SJCRH30 (cell line): Measurements from ENCODE around the gene RABGAP1L. TPM values are rescaled to one million over a fixed set of nuclear protein-coding genes. Genes with fewer than 3 reads are reported as not detected.
"Not testable (repeated sequence)": the region's sequence is repeated elsewhere in the genome, so short reads cannot be mapped to it uniquely, and the experiment has no call there.

Experiments
- DNase-seq, 2 experiments: peaks; one replicate each; pipeline ENCODE4 v3.0.0-alpha.2; 2015 to 2020
- H3K27ac ChIP-seq: fragments of 250-450 bp; sonication (Bioruptor Pico); 2 replicates; pipeline ENCODE4 v1.5.1; 2020; ENCODE audit warnings: mild to moderate bottlenecking, moderate library complexity
- H3K27me3 ChIP-seq: fragments of 250-450 bp; sonication (Bioruptor Pico); 2 replicates; pipeline ENCODE4 v1.5.1; 2020; ENCODE audit warnings: mild to moderate bottlenecking, moderate library complexity
- H3K36me3 ChIP-seq: fragments of 250-450 bp; sonication (Bioruptor Pico); 2 replicates; pipeline ENCODE4 v1.5.1; 2020; ENCODE audit warnings: mild to moderate bottlenecking, moderate library complexity
- H3K4me1 ChIP-seq: fragments of 250-450 bp; sonication (Bioruptor Pico); 2 replicates; pipeline ENCODE4 v1.5.1; 2020; ENCODE audit warnings: mild to moderate bottlenecking, moderate library complexity
- H3K4me3 ChIP-seq: fragments of 250-450 bp; sonication (Bioruptor Pico); 2 replicates; pipeline ENCODE4 v1.5.1; 2020; ENCODE audit warnings: mild to moderate bottlenecking, moderate library complexity
- H3K9me3 ChIP-seq: fragments of 250-450 bp; sonication (Bioruptor Pico); replicated peaks from 2 replicates; pipeline ENCODE4 v1.5.1; 2020; ENCODE audit warnings: mild to moderate bottlenecking, moderate library complexity
- total RNA-seq: library from RNA; depleted of rRNA; stranded (reverse); fragments of >200 nt; shearing (Covaris generic); gene quantifications from 2 replicates; pipeline ENCODE4 v1.2.3, GENCODE V29; 2014

Gene RABGAP1L
- total RNA-seq, 1 experiment from 2014 or later, result 22.6 TPM

DNA sequence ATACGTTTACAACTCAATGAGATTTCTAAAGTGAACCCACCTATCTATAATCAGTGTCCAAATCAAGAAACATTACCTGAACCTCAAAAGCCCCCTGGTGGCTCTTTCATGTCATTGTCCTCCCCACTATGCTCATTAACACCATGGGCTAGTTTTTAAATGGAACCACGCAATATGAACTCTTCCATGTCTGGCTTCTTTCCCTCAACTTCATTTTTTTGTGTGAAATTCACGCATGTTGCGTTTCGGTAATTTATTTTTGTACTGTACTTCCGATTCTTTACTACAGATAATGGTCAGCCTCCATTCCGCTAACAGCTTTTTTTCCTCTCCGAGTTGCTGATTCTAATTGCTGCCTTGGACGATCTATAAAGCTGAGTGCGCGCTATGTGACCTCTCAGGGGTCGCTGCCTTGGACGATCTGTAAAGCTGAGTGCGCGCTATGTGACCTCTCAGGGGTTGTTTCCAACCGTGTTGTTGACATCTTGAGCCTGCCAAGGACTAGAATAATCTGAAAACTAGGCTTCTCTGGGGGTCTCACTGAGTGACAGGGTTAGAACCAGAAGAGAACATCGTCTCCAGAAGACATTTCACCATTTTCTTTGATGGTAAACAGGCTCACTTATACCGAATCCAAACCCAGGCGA lies 839.4 kb downstream of the RABGAP1L start:
- H3K27me3 ChIP-seq, result no peaks in the 10 kb centered on the region
- DNase-seq, result peak; percentile 44 to 82

DNA sequence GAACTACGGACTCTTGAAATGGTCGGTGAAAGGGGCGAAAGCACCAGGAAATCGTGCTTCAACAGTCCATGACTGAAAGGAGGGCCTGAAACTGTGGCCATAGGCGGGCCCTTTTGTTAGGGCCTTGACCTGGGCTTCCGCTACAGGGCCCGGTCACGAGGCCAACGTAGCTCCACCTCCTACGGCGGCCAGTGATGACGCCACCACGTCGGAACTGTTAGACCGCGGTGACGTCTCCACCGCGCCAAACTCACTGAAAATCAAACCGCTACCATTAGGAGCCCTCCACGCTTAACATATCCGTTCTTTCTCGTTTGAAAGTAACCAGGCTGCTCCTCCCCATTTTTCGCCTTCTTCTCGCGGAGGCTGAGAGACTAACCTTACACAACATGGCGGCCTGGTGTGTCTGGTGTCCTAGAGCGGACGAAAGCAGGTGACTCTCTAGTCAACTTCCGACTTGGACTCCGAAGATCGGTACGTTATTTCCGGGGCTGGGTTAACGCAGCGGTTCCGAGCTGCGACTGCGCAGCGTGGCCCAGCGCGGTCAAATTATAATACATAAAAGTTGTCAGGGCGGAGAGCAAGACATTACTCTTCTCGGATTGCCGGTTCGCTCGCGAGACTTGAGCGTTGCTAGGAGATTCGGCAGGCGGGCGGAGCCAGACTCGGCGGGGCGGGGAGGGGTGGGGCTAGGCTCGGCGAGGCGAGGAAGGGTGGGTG lies 840.1 kb downstream of the RABGAP1L start:
- Histone ChIP-seq H3K4me3 (peak overlapping the region; percentile 79), H3K36me3 (no peaks in the 10 kb centered on the region), H3K27ac (peak overlapping the region; percentile 99), H3K27me3 (no peaks in the 10 kb centered on the region), H3K4me1 (peaks cover 4% of the 10 kb centered on the region; the same call in 1 of the 2 replicates), H3K9me3 (no peaks in the 10 kb centered on the region)
- DNase-seq, result peak; percentile 96 to 98

More for the DNA sequence above, 839.4 kb downstream of the RABGAP1L start:
- Histone ChIP-seq H3K4me1 (peaks cover 4% of the 10 kb centered on the region; the same call in 1 of the 2 replicates), H3K9me3 (no peaks in the 10 kb centered on the region), H3K36me3 (no peaks in the 10 kb centered on the region), H3K27ac (peak overlapping the region; percentile 99), H3K4me3 (peak overlapping the region; percentile 79)

DNA sequence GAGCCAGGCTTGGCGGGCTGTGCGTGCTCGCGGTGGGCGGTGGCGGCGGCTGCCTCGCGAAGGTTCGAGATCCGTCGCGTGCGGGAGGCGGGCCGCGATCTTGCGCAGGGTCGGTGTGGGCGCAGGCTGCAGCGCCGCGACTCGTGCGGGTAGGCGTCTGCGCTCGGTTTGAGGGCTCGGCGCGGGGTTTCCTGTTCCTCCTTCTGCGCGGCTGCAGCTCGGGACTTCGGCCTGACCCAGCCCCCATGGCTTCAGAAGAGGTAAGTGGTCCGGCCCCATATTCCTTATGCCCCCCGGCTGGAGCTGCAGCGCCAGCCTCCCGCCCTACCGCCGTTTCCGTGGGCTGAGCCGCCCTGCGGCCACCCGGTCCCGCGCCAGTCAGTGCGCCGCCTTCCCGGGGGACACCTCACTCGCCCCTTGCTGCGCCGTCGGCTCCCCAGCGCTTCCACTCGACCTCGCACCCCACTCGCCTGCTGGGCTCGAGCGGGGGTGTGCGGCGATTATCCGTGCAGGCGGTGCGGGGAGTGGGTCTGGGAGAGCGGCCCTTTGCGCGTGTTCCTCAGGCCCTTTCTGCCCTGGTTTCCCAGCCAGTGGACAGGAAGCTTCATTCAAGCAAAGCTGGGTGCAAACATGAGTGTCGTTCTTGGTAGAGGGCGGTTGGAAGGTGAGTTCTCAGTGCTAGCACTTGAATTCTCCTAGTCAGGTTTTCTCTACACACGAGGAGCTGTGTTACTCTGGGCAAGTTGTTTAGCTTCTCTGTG lies 840.8 kb downstream of the RABGAP1L start, which contains the start of gene CACYBP:
Gene CACYBP (plus strand): TSS at position 12 of the 761 bp plus-strand sequence. CDS start 234 bp downstream, at position 246.
- H3K36me3 ChIP-seq, result peaks cover 4% of the 10 kb centered on the region
- H3K27ac ChIP-seq, result peak within 1 kb of the TSS; percentile 99
- no peaks in the 10 kb centered on the region for H3K9me3 ChIP-seq
- H3K27me3 ChIP-seq, result no peaks in the 10 kb centered on the region
- H3K4me1 ChIP-seq, result peaks cover 4% of the 10 kb centered on the region; the same call in 1 of the 2 replicates
- peak within 1 kb of the TSS; percentile 79 for H3K4me3 ChIP-seq
- peak in 1 of 2 experiments; percentile 46 for DNase-seq

DNA sequence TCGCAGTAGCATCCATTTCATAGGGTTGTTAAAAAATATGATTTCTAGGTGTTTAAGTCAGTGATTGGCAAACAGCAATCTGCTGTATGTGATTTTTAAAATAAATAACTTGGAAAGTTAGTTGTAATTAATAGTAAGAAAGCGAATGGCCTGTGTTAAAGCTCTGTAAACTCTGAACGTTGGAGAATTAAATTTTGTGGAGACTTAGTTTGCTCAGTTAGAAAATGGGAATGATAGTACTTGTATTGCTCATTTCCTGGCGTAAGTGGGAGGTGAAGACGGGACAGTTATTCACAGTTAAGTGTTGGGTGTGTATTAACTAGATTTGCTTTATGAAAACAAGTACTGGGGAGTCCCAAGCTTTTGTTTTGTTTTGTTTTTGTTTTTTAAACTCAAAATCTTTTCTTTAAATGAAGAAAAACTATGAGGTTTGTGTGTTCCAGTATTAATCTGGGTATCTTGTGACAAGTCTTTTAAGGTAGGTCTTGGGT lies 841.4 kb downstream of the RABGAP1L start:
- DNase-seq, result no peak
- H3K27ac ChIP-seq, result peak overlapping the region; percentile 99
- peaks cover 11% of the 10 kb centered on the region for H3K36me3 ChIP-seq
- no peaks in the 10 kb centered on the region for H3K9me3 ChIP-seq
- H3K4me3 ChIP-seq, result peak overlapping the region; percentile 79
- H3K27me3 ChIP-seq, result no peaks in the 10 kb centered on the region
- peaks cover 4% of the 10 kb centered on the region; the same call in 1 of the 2 replicates for H3K4me1 ChIP-seq

DNA sequence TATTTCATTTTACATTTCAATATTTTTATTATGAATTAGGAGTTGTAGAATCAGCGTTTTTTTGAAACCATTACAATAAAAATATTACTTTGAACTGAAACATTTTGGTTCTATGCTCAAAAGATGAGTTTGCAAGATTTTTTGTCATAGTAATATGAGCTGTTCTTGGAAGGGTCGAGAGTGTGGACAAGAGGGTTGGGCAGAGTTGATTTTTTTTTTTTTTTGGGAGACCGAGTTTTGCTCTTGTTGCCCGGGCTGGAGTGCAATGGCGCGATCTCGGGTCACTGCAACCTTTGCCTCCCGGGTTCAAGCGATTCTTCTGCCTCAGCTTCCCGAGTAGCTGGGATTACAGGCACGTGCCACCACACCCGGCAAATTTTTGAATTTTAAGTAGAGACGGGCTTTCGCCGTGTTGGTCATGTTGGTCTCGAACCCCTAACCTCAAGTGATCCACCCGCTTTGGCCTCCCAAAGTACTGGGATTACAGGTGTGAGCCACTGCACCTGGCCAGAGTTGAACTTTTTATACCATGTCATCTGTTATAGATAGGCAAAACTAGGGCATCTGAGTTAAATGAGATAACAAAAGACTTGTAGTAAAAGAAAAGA lies 843.7 kb downstream of the RABGAP1L start:
- Histone ChIP-seq H3K27ac (no peak overlapping the region), H3K4me1 (peaks cover 4% of the 10 kb centered on the region; the same call in 1 of the 2 replicates), H3K27me3 (no peaks in the 10 kb centered on the region), H3K36me3 (peaks cover 33% of the 10 kb centered on the region), H3K9me3 (no peaks in the 10 kb centered on the region), H3K4me3 (no peak overlapping the region)
- DNase-seq, result no peak

DNA sequence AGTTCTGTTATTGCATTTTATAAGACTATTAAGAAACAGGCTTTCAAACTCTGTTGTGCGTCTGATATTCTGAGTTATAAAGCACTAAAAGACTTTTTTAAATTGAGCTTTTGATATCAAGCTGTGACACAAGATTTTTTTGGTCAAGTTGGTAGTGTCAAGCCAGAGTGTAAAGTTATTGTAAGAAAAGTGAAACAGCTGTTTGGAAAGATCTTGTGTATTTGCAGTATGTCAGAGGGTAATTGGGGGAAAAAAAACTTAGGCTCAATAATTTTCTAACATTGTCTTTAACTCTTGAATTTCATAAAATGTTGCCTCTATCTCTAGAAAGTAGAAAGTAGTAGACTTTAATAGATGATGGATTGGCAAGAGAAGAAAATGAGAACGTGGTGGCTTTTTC lies 844.2 kb downstream of the RABGAP1L start:
- peaks cover 39% of the 10 kb centered on the region for H3K36me3 ChIP-seq
- no peak overlapping the region for H3K27ac ChIP-seq
- no peaks in the 10 kb centered on the region for H3K27me3 ChIP-seq
- no peak for DNase-seq
- H3K9me3 ChIP-seq, result no peaks in the 10 kb centered on the region
- no peak overlapping the region for H3K4me3 ChIP-seq
- H3K4me1 ChIP-seq, result peaks cover 4% of the 10 kb centered on the region; the same call in 1 of the 2 replicates

DNA sequence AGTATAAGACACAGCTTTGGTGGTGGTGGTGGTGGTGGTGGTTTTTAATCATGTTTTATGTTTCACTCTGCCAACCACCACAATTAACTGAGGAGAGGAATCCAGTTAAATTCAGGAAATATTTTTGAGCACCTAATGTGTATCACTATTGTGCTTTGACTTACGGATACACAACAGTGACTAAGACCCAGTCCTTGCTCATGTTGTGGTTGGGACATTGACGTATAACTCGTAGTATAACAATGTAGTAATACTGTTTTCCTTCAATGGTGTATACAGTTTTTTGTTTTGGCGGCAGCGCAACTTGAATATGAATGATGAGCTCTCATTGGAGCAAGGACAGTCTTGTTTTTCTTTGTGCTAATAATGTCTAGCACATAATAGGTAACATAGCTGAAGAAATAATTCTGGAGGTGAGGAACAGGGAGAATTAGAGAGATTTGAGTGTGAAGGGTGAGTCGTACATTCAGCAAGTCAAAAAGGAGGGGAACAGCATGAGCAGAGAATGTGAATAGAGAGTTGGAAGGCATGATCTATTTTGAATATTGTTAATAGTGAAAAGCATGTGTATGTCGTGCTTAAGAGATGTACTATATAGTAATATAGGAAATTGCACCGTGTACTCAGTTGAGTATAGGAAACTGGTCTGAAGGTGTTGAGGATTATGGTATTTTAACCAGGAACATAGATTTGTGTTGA lies 845.9 kb downstream of the RABGAP1L start:
- no peak overlapping the region for H3K27ac ChIP-seq
- H3K27me3 ChIP-seq, result no peaks in the 10 kb centered on the region
- H3K36me3 ChIP-seq, result peaks cover 50% of the 10 kb centered on the region
- DNase-seq, result no peak
- H3K9me3 ChIP-seq, result no peaks in the 10 kb centered on the region
- H3K4me3 ChIP-seq, result no peak overlapping the region
- peaks cover 4% of the 10 kb centered on the region; the same call in 1 of the 2 replicates for H3K4me1 ChIP-seq

DNA sequence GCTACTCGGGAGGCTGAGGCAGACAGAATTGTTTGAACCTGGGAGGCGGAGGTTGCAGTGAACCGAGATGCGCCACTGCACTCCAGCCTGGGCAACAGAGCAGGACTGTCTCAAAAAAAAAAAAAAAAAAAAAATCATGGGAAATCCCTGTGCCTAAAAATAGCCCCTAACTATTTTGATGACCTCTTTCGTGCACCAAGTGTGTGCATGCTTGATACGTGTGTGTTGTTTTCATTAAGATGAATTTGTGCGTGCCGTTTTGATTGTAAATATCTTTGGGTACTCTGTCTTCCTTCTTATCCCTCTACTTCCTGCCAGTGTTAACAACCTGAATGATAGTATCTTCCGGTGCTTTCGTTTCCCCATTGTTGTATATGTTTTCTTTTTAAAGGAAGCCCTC lies 850.2 kb downstream of the RABGAP1L start:
- Histone ChIP-seq H3K36me3 (peaks cover 87% of the 10 kb centered on the region), H3K27me3 (no peaks in the 10 kb centered on the region)

DNA sequence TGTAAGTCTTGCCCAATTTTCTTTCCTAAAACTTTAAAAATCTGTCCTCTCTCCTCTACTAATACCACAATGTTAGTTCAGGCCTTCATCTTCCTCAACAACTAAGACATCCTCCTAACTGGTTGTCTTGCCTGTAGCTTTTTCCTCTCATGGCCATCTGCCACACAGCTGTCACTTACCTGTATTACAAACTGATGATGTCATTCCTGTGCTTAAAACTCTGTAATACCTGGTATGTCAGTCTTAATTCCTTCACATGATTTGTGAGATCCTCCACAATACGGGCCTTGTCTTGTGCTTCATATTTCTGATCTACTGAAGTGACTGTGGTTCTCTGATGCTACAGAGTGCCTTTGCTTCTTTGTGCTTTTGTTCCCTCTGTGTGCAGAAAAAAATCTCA lies 854.1 kb downstream of the RABGAP1L start:
- Histone ChIP-seq H3K9me3 (no peaks in the 10 kb centered on the region), H3K4me1 (no peaks in the 10 kb centered on the region), H3K4me3 (no peak overlapping the region), H3K36me3 (peaks cover 56% of the 10 kb centered on the region), H3K27me3 (no peaks in the 10 kb centered on the region), H3K27ac (no peak overlapping the region)
- no peak for DNase-seq

More for the DNA sequence above, 850.2 kb downstream of the RABGAP1L start:
- no peak for DNase-seq
- Histone ChIP-seq H3K4me1 (no peaks in the 10 kb centered on the region), H3K9me3 (no peaks in the 10 kb centered on the region), H3K4me3 (no peak overlapping the region), H3K27ac (no peak overlapping the region)

DNA sequence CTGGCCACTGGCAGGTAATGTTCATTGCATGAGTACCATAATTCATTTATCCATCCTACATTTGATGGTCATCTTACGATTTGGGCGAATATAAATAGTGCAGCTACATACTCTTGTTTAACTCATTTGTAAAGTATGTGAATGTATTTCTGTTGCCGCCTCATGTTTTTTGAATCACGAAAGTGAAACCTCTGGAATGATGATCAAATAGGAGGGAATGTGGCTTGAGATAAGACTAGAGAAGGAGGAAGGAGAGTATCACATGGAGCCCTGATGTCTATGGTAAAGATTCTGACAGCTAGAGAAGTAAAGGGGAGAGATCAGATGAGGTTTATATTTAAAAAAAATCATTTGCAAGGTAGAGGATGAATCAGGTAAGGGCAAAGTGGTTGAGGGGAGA lies 855.9 kb downstream of the RABGAP1L start:
- DNase-seq, result no peak
- Histone ChIP-seq H3K27ac (no peak overlapping the region), H3K9me3 (no peaks in the 10 kb centered on the region), H3K4me3 (no peak overlapping the region), H3K4me1 (no peaks in the 10 kb centered on the region), H3K27me3 (no peaks in the 10 kb centered on the region), H3K36me3 (peaks cover 44% of the 10 kb centered on the region)

DNA sequence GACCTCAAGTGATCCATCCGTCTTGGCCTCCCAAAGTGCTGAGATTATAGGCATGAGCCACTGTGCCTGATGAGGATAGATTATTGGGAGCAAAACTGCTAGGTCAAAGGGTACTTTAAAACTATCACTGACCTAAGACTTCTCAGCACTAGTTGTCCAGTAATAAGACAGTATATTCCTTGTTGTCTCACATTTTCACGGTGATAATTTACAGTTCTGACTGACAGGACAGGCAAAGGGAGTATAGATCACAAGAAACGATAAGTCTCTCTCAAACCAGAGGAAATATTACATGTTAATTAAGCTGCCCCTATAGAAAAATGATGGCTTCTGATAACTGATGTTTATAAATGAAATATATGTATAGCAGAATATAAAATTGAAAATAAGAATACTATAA lies 860.2 kb downstream of the RABGAP1L start:
- peaks cover 7% of the 10 kb centered on the region for H3K36me3 ChIP-seq
- H3K4me1 ChIP-seq, result no peaks in the 10 kb centered on the region
- no peaks in the 10 kb centered on the region for H3K9me3 ChIP-seq
- H3K27ac ChIP-seq, result no peak overlapping the region
- no peaks in the 10 kb centered on the region for H3K27me3 ChIP-seq
- no peak for DNase-seq
- no peak overlapping the region for H3K4me3 ChIP-seq

DNA sequence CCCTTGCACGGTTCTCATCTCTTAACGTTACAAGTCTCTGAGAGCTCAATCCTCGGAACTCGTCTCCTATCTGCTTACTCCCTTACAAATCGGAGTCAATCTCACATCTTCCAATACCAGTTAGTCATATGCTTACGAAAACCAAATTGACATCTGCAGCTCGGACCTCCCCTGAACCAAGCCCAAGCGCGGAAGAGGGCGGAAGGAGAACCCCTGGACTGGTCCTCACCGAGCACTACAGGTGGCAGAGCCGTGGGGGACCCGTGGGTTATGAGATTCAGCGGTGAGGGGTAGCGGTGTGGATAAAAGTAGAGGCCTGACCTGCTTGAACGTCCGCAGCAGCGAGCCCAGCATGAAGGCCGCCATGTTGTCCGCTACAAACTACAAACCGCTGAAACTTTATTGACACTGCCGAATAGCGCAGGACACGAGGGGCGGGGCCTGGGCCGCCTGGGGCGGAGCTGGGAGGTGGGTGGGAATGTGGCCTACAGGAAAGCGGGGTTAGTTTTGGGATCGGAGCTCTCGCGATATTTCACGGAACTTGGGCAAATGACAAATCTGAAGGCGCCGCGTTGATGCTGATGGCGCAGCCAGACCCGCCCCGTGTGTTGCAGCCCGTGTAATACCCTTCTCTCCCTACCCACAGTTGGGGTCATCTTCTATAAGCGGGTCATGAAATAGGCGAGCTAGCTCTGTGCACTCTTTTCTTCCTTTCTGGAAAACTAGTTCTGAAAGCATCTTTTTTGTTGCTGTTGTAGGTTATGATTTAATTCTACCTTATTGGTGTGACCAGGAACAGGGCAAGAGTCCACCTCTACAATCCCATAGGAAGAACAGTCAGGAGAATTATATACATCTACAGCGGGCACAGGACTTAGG lies 864.0 kb downstream of the RABGAP1L start, which contains the start of gene MRPS14:
Gene MRPS14 (minus strand): TSS at position 383 of the 879 bp plus-strand sequence. CDS start 17 bp downstream, at position 366.
- Histone ChIP-seq H3K27ac (peak within 1 kb of the TSS; percentile 61), H3K36me3 (no peaks in the 10 kb centered on the region), H3K27me3 (no peaks in the 10 kb centered on the region), H3K4me3 (peak within 1 kb of the TSS; percentile 89), H3K4me1 (no peaks in the 10 kb centered on the region), H3K9me3 (no peaks in the 10 kb centered on the region)
- peak; percentile 97 to 98 for DNase-seq

DNA sequence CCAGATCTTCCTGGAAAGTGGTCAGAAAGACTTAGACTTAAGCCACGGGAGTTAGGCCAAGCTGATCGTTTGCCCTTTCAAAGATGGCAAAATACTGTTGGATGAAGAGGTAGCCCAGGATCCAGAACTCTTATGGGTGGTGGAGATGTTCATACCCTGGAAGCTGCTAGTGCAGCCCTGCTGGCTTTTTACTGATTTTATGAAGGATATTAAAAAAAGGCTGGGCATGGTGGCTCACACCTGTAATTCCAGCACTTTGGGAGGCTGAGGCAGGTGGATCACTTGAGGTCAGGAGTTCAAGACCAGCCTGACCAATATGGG lies 864.6 kb downstream of the RABGAP1L start:
- not testable (repeated sequence) for H3K9me3 ChIP-seq, H3K4me1 ChIP-seq, H3K36me3 ChIP-seq, H3K27me3 ChIP-seq, DNase-seq
- peak overlapping the region; percentile 61 for H3K27ac ChIP-seq
- peak overlapping the region; percentile 89 for H3K4me3 ChIP-seq
